GM03348 (cell line): ENCODE measurements around the gene TBX1.
"Not testable (repeated sequence)": the region's sequence is repeated elsewhere in the genome, so short reads cannot be mapped to it uniquely, and the experiment has no call there.

Experiments used
- DNase-seq: peaks from one replicate; pipeline ENCODE4 v3.0.0; 2012; ENCODE audit warnings: low spot score

Gene TBX1

DNA sequence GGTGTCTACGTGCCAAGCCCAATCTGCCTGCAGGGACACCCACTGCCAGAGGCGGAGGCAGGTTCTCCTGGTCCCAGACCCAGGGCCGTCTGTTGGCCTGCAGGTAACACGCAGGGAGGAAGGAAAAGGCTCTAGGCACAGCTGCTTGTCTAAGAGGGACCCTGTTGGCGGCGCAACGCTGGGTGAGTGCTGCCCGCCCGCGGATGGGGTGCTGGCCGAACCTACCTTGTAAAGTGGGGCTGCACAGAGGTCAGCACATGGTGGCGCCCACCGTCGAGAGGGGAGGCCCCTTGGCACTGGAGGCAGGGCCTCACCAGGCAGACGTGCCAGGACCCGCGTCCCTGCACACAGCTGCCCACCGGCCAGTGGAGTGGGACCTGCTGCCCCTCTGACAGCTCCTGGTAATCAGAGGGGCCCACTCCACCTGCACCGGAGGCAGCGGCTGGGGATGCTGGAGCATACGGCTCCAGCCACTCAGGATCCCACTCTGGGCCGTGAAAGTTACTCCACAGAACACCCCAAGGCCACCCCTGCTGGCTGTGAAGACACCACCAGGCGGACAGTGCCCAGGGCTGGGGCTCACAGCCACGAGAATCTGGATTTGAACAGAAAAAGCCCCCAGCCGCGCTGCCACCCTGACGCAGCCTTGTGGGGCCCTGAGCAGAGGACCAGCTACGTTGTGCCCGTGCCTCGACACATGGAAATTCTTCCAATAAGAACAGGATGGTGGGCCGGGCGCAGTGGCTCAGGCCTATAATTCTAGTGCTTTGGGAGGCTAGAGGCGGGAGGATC is 24.0 kb downstream of the TBX1 start:
- no peak for DNase-seq

DNA sequence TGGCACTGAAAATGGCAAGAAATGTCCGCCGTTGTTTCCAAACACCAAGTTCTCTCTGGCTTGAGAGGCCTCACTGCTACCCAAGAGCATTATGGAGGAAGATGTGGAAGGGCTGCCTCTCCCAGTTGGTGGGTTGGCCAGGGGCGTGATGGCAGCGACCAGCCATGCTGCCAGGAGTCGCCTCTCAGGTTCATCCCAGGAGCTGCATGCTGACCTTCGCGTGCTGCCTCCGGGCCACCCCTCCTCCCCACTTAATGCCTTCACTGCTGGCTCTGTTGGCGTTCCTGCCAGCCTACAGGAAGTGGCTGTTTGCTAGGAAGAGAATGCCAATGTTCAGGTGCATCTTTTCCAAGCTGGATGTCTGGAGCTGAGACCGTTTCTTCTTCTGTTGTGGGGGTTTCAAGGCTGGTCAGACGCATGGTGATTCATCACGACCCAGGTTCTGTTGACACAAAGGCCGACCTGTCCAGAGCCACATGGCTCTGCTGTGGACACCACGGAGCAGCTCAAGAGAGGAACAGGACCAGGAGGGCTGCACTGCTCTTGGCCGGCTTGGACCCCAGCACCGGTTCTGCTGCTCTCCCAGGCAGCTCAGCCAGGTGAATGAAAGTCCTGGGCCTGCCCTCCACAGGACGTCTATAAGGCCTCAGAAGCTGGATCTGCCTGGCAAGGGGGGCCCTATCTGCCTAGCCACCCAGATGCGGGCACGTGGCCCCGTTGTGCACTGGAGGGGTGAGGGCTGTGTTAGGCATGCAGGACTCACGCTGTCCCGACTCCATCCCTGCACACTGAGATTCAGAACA is 25.1 kb downstream of the TBX1 start:
- DNase-seq, result no peak

DNA sequence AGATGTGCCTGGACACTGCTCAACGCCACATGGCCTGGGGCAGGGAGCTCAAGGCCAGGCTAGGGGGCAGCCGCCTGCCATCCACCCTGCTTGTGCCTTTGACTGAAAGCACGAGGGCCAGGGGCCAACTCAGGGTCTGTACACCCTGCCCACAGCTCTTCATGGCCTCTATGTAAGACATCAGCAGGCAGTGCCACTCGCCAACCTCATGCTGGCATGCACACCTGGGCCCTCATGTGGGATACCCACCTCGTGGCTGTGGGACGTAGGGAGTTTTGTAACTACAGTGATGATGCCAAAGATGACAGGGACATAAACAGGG is 25.6 kb downstream of the TBX1 start:
- no peak for DNase-seq

DNA sequence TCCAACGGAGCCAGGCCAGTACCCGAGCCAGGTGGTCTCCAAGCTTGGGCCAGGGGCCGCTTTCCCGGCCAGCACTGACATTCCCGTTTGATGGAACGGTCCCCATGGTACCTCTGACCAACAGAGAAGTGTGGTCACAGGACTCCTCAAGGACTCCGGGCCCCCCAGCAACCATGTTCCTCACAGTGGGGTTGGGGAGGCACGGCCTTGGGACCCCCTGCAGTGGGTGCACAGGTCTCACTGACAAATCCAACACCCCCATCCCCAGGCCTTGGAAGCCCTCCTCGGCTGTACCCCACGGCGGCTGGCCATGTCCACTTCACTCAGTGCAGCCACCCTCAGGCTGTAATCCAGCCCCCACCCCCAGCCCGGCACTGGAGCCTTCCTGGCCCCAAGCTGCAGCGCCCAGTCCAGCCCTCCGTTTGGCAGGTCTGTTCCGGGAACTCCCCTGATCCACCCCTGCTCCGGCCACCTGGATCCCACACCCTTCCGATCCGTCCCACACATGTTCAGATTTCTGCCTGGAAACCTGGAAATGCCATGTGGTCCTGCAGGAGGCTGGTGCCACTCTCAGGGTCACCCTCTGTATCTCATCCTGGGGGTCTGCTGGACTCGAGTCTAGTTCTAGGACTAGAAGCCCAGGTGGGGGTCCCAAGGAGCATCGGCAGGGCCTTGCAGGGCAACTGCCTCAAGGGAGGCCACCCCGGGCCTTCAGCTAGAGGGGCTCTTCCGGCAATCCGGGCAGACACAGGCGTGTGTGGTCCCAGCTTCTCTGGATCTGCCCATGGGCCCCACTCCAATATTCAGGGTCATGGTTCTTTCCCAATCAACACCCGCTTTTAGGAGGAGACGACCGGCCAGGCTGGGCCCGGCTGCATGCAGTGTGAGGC is 26.6 kb downstream of the TBX1 start:
- no peak for DNase-seq

DNA sequence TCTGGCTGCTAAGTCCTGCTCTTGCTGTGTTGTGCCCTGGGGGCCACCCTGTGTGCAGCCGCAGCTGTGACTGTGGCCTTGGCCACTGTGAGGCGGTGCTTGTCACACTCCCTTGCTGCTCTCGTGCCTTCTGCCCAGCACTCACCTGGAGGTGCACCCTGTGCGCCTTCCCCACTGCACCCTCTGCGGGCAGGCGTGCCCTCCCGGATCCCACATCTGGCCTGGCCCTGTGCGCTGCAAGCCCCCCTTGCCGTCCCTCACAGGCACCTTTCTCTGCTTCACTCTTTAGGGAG is 27.2 kb downstream of the TBX1 start:
- DNase-seq, result no peak

DNA sequence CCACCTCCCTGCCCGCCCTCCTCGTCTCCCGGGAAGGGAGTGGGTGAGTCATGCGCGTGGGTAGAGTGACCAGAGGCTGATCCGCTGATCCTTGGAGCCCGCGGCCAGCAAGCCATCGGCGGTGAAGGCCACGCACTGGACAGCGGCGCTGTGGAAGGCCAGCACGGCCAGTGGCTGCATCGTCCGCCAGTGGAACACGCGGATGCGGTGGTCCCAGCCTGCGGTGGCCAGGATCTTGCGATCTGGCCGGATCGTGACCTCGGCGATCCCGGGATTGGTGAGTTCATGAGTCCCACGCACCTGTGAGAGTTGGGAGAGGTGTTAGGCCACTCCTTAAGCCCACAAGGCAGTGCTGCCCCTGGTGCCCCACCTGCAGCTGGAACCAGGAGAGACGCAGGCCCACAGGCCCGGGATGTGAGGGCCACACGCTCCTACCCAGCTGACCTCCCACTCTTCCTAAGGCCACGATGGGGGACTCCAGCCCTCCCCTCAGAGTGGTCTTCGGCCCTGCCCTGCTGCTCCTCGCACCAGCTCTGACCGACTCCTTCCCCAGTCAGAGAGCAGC is 28.2 kb downstream of the TBX1 start:
- no peak for DNase-seq

DNA sequence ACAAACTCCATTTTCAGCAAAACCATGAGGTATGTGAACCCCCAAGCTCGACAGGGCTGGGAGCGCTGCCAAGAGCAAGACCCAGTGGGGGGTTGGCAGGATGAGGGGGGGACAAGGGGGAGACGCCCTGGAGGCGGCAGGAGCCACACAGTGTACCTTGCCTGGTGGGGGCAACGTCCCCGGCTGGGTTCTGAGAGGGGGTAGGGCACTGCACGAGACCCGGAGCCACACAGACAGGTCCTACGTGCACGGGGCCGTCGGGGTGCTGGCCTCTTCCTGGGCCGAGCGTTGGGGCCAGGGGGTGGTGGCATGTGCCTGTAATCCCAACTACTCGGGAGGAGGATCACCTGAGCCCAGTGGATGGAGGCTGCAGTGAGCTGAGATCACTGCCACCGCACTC is 28.8 kb downstream of the TBX1 start:
- DNase-seq, result no peak

DNA sequence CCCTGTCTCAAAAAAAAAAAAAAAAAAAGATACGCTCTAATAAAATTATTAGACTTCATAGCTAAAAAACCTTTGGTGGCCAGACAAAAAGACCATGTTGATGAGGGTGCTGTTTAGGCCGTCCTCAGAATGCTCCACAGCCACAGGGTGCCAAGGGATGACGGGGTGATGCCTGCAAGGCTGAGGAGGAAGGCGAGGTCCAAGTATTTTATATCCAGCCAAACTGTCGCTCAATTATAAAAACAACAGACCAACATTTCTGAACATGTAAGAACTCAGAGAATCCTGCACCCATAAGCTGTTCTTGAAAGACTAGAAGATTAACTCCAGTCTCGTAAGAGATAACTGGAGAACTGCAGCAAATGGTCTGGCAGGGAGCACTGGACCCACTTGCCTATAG is 29.2 kb downstream of the TBX1 start:
- DNase-seq, result no peak

DNA sequence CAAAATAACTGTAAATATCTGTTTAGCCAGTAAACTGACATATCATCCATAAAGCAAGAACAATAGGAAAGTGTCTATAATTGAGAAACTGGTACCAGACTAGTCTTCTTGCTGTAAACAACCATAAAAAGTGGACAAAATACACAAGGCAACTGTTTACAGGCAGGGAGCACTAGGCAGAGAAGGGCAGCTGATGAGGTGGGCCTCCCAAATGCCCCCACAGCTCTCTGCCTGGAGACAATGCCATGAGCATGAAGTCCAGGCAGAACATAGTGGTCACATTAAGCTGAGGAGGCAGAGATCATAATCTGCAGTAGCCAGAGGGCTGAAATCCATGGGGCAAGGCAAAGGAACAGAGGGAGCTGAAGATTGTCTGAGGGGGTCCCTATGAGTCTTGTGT is 30.7 kb downstream of the TBX1 start:
- DNase-seq, result no peak

DNA sequence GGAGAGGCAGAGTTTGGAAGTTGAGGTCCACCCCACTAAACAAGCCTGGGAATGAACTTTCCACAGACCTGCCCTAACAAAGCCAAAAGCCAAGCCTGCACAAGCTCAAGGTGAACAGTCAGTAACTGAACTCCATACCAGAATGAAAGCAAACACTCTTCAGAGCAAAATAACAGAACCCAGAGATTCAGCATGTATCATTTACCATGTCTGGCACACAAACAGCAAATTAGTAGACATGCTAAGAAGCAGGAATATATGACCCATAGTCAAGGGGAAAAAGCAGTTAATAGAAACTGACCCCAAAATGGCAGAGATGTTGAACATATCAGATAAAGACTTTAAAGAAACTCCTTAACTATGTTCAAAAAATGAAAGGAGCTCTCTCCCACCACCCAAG is 31.3 kb downstream of the TBX1 start:
- no peak for DNase-seq

DNA sequence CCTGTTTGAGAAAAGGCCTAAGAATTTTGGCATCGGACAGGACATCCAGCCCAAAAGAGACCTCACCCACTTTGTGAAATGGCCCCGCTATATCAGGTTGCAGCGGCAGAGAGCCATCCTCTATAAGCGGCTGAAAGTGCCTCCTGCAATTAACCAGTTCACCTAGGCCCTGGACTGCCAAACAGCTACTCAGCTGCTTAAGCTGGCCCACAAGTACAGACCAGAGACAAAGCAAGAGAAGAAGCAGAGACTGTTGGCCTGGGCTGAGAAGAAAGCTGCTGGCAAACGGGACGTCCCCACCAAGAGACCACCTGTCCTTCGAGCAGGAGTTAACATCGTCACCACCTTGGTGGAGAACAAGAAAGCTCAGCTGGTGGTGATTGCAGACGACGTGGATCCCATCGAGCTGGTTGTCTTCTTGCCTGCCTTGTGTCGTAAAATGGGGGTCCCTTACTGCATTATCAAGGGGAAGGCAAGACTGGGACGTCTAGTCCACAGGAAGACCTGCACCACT is 31.9 kb downstream of the TBX1 start:
- not testable (repeated sequence) for DNase-seq

DNA sequence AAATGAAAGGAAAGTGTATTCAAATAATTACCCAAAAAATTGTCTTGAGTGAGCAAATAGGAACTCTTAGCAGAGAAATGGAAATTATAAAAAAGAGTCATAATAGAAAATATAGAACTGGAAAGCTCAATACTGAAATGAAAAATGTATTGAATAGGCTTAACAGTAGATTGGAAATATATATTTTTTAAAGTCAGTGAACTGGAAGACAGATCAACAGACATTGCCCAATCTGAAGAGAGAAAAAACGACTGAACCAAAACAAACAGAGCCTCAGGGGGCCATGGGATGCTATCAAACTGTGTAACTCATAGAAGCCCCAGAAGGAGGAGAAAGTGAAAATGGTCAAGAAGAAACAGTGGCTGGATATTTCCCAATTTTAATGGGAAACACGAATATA is 32.6 kb downstream of the TBX1 start:
- DNase-seq, result no peak

DNA sequence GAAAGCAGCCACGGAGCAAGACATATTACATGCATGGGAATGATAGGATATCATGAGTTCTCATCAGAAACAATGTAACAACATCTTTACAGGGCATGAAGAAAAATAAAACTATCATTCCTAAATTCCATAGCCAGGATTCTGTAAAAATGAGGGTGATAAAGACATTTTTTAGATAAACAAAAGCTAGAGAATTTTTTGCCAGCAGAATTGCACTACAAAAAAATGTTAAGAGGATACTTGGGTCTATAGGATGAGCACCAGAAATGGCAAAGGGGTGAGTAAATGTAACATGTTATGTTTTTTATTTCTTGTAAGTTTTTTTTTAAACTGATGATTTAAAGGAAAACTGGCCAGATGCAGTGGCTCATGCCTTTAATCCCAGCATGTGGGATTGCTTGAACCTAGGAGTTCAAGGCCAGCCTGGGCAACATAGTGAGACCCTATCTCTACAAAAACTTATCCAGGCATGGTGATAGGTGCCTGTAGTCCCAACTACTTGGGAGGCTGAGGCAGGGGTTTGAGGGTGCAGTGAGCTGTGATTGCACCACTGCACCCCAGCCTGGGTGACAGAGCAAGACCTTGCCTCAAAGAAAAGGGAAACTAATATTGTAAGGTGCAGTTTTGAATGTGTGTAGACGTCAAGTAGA is 33.2 kb downstream of the TBX1 start:
- no peak for DNase-seq

DNA sequence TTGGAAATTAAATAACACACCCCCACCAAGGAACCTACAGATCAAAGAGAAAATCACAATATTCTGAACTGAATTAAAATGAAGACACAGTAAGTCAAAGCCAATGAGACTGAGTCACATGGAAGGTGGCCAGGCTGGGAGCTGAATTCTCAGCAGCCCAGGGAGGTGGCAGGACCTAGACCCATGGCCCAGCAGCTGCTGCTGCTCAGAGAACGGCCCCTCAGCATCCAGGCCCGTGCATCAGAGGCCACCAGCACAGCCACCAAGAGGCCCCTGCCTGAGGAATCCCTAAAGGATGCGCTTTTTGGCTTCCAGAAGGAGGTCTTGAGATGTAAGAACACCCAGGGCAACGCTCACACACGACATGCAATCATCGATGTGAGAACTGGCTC is 35.0 kb downstream of the TBX1 start:
- DNase-seq, result peak; percentile 77

DNA sequence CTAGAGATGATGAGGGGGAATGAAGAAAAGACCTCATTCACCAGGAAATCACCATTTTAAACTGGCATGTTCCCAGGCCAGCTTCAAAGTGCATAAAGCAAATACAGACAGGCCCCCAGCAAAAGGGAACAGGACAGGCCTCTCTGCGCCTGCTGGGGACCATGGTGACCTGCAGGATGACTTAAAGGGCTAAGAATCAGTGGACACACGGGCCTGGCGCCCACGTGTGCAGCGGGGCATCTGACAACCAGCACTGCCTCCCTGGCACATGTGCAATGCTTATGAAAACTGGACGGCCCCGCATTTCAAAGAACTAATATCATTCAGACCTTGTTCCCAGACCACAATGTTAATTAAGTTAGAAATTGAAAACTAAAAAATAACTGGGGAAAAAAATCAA is 35.6 kb downstream of the TBX1 start:
- DNase-seq, result no peak

DNA sequence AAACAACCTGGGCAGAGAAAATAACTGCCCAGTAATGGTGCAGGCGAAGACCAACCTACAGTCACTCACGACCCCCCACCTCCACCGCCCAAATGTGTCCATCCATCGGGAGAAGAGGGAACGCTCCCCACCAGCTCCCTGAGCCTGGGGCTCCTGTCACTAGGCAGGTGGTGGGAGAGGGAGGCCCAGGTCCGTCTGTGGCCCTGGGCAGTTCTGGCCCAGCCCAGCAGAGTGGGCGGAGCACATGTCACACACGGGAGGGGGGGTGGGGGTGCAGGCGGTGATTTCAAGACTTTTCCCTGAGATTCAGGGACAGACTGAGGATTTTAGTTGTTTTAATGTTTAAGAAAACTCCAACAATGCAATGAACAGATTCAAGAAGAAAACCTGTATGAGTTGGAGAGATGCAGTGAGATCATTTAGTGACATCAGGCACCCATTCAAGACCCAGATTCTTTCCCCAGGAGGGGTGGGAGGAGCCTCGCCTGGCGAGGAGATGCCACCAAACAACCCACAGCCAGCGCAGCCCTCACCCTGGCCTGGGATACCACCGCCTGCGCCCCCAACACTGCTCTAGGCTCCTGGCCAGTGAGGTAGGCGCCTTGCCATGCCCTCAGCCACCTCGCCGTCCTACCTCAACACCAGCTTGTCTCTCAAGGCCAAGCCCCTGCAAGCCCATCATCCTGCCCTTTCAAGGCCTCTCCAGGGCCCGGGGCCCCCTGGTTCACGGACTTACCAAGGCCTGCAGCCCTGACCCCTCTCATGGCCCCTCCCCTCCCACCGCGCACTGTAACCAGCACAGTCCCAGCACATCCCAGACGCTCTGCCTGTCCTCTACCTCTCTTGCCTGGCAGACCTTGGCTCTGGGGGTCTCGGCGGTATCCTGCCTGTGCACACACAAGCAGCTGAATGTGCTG is 36.8 kb downstream of the TBX1 start:
- DNase-seq, result no peak

DNA sequence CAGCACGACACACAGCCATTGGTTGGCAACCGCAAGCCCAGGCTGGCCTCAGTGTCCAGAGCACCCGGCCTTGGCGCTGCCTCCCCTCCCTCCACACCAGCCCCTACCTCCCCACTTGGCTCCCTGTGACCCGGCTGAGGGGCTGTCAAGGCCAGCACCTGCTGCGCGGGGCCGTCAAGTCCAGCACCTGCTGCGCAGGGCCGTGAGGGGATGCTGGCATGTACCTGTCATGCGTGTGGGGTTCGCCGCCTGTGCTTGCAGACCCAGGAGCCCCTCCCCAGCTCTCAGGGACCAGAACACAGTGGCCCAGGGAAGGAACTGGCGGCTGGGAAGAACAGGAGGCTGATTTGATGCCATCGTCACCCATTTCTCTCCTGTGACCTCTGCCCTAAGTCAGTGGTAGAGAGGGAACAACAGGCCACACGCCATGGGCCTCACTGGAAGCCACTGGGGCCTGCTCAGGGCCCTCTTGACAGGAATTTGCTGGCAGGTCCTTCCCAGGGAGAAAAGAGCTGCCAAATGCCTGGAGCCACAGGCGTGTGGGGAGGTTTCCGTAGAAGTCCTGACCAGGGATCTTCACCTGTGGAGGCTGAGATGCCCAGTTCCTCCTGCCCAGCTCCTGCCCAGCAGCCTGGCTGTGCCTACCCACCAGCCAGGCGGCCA is 37.6 kb downstream of the TBX1 start:
- no peak for DNase-seq

DNA sequence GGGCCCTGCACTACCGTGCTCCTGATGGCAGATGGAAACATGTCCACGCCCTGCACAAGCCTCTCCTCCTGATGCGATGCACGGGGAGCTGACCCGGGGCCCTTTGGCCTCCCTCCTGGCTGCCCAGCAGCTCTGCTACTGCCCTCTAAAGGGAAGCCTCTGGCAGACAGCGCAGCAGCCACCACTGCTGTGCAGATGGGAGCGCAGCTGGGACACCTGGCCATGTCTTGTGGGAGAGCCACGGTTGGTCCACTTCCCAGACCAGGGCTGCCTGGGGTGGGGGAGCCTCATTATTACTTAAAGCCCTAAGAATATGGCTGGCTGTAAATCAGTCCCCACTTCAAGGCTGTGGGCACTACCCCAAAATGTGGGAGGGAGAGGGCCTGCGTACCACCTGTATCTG is 38.3 kb downstream of the TBX1 start:
- DNase-seq, result no peak

DNA sequence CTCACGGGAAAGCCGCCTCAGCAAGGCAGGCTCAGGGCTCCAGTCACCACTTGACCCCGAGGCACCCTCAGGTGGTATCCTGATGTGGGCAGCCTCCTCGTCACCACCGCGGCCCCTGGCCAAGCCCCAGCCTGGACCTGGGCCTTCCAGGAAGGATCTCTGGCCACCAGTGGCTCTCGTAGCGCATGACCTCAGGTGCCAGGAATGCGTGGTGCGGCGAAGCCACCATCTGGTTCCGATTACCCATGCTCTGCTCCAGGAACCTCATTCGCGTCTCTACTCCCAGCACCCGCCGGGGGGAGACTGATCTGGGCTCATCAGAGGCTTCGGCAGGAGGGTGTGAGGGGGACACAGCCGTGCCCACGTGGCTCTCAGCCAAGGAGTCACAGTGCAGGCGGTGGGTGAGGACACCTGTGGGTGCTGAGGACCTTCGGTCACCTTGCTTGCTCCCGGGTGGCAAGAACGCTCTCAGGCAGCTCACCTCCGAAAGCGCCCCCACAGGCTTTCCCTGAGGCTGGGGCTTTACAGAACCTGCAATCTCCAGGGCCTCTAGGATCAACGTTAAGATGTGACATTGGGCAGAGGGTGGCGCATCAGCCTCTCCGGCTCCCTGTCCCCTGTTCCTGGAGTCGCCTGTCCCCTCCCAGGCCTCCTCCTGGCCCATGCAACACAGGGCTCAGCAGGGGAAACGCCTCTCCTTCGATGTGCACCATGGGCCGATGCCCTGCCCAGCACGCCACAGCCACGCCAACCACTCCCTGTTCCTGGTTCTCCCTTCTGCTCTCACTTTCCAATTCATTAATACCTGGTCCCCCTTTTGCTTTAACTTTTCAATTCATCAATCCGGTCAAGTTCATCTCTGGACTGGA is 39.0 kb downstream of the TBX1 start:
- peak; percentile 97 for DNase-seq
